Thyroid gland (tissue), 4 donors: ENCODE results near the gene PLXDC2. TPM values are rescaled to one million over a fixed set of nuclear protein-coding genes. Genes with fewer than 3 reads are reported as not detected.

Experiments used
- DNase-seq, 2 donors: peaks; one replicate each; pipeline ENCODE4 v3.0.0-alpha.2; 2019
- H3K27ac ChIP-seq, 3 donors: fragments of 200-600 bp; sonication (generic); 1 replicate in 2 of 3; 2 replicates in 1 of 3; pipeline ENCODE4 v1.5.1; 2016 to 2019; ENCODE audit warnings: mild to moderate bottlenecking in 1 of 3, moderate library complexity in 1 of 3
- H3K27me3 ChIP-seq: fragments of 200-600 bp; sonication (generic); one replicate; pipeline ENCODE4 v1.5.1; 2019
- H3K36me3 ChIP-seq, 2 donors: fragments of 200-600 bp; sonication (generic); one replicate each; pipeline ENCODE4 v1.5.1; 2016 to 2019
- H3K4me1 ChIP-seq, 2 donors: fragments of 200-600 bp; sonication (generic); one replicate each; pipeline ENCODE4 v1.5.1; 2017 to 2019
- H3K4me3 ChIP-seq, 3 donors: fragments of 200-600 bp; sonication (generic); replicated peaks in 1 of 3; 1 replicate in 2 of 3; 2 replicates in 1 of 3; pipeline ENCODE4 v1.5.1; 2016; ENCODE audit warnings: mild to moderate bottlenecking in 1 of 3
- H3K9me3 ChIP-seq: fragments of 200-600 bp; sonication (generic); one replicate; pipeline ENCODE4 v1.5.1; 2017
- CTCF ChIP-seq, 6 experiments: fragments of 200-600 bp in 3 of 6; fragments of 450-650 bp in 3 of 6; sonication (generic) in 3 of 6; IDR thresholded peaks; one replicate each; pipeline ENCODE4 v1.5.1; 2016 to 2019; ENCODE audit warnings: antibody characterized with exemption in 6 of 6, mild to moderate bottlenecking in 2 of 6, inconsistent platforms in 1 of 6, moderate library complexity in 1 of 6
- POLR2A ChIP-seq, 2 donors: fragments of 450-650 bp; IDR thresholded peaks; one replicate each; pipeline ENCODE4 v1.6.1; 2017; ENCODE audit warnings: antibody characterized with exemption in 2 of 2, mild to moderate bottlenecking in 2 of 2, moderate library complexity in 1 of 2
- WGBS, 2 donors: methylation state at CpG; one replicate each; pipeline ENCODE4 v1.1.5; 2017; 5-methylcytosine and 5-hydroxymethylcytosine counted together
- intact Hi-C: fragments of 100-400 bp; cut with DNase I; formaldehyde crosslinking; loops from one replicate; pipeline ENCODE4 v1.15.1; 2023
- total RNA-seq, 4 donors: library from RNA; depleted of rRNA; stranded (reverse); fragments of >200 nt; gene quantifications; one replicate each; pipeline ENCODE4 v1.2.3, GENCODE V29; 2016

The PLXDC2 gene
- total RNA-seq, 4 donors from 2014 or later = 44.6 to 91.0 (median 47.6) TPM

- Histone ChIP-seq H3K27ac (no peak overlapping the region), H3K4me1 (no peaks in the 10 kb centered on the region), H3K9me3 (no peaks in the 10 kb centered on the region), H3K36me3 (no peaks in the 10 kb centered on the region), H3K4me3 (no peak overlapping the region), H3K27me3 (no peaks in the 10 kb centered on the region)
- TF ChIP-seq POLR2A (IDR thresholded peaks at IDR 0.05) (no peak), CTCF (IDR thresholded peaks at IDR 0.05) (no peak)
- 93 to 95% methylated on average over 2 of the region's 2 CpGs for WGBS, 2 donors
- DNase-seq = no peak
- intact Hi-C loops = no loop called here
Measured at GRCh38 chr10:20303453-20304152, 487.4 kb downstream of the PLXDC2 start.

DNA sequence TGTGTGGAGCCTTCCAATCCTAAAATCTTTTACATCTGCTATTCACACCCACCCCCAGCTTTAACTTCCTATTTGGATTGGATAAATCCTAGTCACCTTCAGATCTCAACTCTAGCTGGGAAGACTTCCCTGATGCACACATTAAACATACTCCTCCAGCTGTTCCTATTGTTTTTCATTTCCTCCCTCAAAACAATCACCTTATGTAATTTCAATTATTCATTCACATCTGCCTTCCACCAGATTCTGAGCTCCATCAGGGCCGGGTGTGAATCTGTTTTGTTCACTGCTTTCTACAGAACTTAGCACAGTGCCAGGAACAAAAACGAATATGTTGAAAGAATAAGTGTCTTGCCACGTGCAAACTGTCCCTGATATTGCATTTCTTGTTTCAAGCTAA is 497.4 kb downstream of the PLXDC2 start:
- TF ChIP-seq CTCF (IDR thresholded peaks at IDR 0.05) (no peak), POLR2A (IDR thresholded peaks at IDR 0.05) (no peak)
- no peak overlapping the region for H3K4me3 ChIP-seq
- DNase-seq = no peak
- no peaks in the 10 kb centered on the region for H3K4me1 ChIP-seq
- intact Hi-C loops = no loop called here
- 52 to 53% methylated on average over 3 of the region's 3 CpGs for WGBS, 2 donors
- H3K27me3 ChIP-seq = no peaks in the 10 kb centered on the region
- no peaks in the 10 kb centered on the region for H3K9me3 ChIP-seq
- no peaks in the 10 kb centered on the region for H3K36me3 ChIP-seq
- H3K27ac ChIP-seq = no peak overlapping the region

- 58 to 85% methylated on average over 3 of the region's 3 CpGs for WGBS, 2 donors
- intact Hi-C loops = no loop called here
- Histone ChIP-seq H3K9me3 (no peaks in the 10 kb centered on the region), H3K4me1 (no peaks in the 10 kb centered on the region), H3K36me3 (no peaks in the 10 kb centered on the region), H3K27ac (no peak overlapping the region), H3K4me3 (no peak overlapping the region), H3K27me3 (no peaks in the 10 kb centered on the region)
- TF ChIP-seq POLR2A (IDR thresholded peaks at IDR 0.05) (no peak), CTCF (IDR thresholded peaks at IDR 0.05) (no peak)
- DNase-seq = no peak
Measured at GRCh38 chr10:20314431-20314830, 498.2 kb downstream of the PLXDC2 start.

DNA sequence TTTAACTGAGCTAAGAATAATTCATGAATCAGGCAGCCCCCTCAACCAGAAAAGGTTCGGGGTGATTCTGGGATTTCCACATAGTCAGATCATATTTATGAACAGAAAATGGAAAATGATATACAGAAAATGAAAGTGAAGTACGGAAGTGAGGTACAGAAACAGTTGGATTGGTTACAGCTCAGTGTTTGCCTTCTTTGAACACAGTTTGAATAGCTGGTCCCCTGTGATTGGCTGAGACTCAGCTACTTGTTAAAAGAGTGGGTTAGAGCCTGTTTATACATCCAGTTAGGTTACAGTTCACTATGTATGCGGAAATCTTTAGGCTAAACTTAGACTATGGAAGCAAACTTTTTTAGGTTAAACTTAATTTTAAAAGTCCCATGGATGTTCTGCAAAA is 511.7 kb downstream of the PLXDC2 start:
- Histone ChIP-seq H3K36me3 (no peaks in the 10 kb centered on the region), H3K9me3 (no peaks in the 10 kb centered on the region), H3K4me3 (no peak overlapping the region), H3K27ac (no peak overlapping the region), H3K4me1 (no peaks in the 10 kb centered on the region), H3K27me3 (no peaks in the 10 kb centered on the region)
- intact Hi-C loops = no loop called here
- no peak for DNase-seq
- no peak for TF ChIP-seq POLR2A (IDR thresholded peaks at IDR 0.05)
- no peak for TF ChIP-seq CTCF (IDR thresholded peaks at IDR 0.05)
- 89% methylated on average over 3 of the region's 3 CpGs for WGBS, 2 donors

- intact Hi-C loops = no loop called here
- Histone ChIP-seq H3K27me3 (no peaks in the 10 kb centered on the region), H3K4me1 (no peaks in the 10 kb centered on the region), H3K36me3 (no peaks in the 10 kb centered on the region), H3K4me3 (no peak overlapping the region), H3K27ac (no peak overlapping the region), H3K9me3 (no peaks in the 10 kb centered on the region)
- TF ChIP-seq CTCF (IDR thresholded peaks at IDR 0.05) (no peak), POLR2A (IDR thresholded peaks at IDR 0.05) (no peak)
- 33 to 50% methylated on average over 1 of the region's 1 CpG for WGBS, 2 donors
- no peak for DNase-seq
Measured at GRCh38 chr10:20330246-20330645, 514.0 kb downstream of the PLXDC2 start.
